ENCODE measurements around the gene CDK4. TPM values are rescaled to one million over a fixed set of nuclear protein-coding genes. Genes with fewer than 3 reads are reported as not detected.

The CDK4 gene
- total RNA-seq, 1 donor from 2014 or later = 120 TPM

DNA sequence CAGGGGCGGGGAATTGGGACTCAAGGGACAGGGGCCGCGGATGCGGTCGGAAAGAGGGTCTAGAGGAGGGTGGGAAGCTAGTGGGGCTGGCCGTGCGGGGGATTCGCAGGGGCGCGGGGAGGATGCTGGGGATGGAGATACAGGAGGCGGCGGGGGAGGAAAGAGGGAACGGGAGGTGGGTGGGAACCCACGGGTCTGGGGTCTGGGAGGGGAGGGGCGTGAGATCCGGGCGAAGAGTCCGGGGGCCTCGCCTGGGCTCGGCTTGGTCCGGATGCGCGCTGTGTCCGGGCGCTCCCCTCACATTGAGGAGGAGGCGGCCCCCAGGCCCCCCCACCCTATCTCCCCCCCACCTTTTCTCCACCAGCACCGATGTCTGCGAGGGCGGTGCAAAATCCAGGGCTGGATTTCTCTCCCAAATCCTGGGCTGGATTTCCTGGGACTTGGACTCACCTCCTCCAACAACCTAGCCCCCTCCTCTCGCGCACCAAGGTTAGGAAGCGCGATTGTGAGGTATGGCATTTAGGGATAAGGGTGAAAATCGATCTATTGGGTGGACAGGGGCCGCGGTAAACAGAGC lies 13.4 kb downstream of the CDK4 start, which contains the start of gene AGAP2:
Gene AGAP2 (minus strand): TSS at position 82 of the 577 bp plus-strand sequence. CDS start 496 bp downstream, outside the sequence.
- Mint-ChIP-seq H3K27ac (ENCODE audit: unreplicated experiment) (peak within 1 kb of the TSS; percentile 59), H3K36me3 (ENCODE audit: low read depth, unreplicated experiment) (peaks cover 24% of the 10 kb centered on the region), H3K27me3 (ENCODE audit: unreplicated experiment) (peaks cover 41% of the 10 kb centered on the region), H3K4me3 (ENCODE audit: unreplicated experiment) (peak within 1 kb of the TSS; percentile 75), H3K4me1 (ENCODE audit: unreplicated experiment) (peaks cover 36% of the 10 kb centered on the region), H3K9me3 (ENCODE audit: unreplicated experiment) (no peaks in the 10 kb centered on the region)
- TF ChIP-seq, protein P1, sequence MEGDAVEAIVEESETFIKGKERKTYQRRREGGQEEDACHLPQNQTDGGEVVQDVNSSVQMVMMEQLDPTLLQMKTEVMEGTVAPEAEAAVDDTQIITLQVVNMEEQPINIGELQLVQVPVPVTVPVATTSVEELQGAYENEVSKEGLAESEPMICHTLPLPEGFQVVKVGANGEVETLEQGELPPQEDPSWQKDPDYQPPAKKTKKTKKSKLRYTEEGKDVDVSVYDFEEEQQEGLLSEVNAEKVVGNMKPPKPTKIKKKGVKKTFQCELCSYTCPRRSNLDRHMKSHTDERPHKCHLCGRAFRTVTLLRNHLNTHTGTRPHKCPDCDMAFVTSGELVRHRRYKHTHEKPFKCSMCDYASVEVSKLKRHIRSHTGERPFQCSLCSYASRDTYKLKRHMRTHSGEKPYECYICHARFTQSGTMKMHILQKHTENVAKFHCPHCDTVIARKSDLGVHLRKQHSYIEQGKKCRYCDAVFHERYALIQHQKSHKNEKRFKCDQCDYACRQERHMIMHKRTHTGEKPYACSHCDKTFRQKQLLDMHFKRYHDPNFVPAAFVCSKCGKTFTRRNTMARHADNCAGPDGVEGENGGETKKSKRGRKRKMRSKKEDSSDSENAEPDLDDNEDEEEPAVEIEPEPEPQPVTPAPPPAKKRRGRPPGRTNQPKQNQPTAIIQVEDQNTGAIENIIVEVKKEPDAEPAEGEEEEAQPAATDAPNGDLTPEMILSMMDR (IDR thresholded peaks at IDR 0.05; ENCODE audit: unreplicated experiment) = no peak
- peak; percentile 41 for DNase-seq (ENCODE audit: low spot score)

DNA sequence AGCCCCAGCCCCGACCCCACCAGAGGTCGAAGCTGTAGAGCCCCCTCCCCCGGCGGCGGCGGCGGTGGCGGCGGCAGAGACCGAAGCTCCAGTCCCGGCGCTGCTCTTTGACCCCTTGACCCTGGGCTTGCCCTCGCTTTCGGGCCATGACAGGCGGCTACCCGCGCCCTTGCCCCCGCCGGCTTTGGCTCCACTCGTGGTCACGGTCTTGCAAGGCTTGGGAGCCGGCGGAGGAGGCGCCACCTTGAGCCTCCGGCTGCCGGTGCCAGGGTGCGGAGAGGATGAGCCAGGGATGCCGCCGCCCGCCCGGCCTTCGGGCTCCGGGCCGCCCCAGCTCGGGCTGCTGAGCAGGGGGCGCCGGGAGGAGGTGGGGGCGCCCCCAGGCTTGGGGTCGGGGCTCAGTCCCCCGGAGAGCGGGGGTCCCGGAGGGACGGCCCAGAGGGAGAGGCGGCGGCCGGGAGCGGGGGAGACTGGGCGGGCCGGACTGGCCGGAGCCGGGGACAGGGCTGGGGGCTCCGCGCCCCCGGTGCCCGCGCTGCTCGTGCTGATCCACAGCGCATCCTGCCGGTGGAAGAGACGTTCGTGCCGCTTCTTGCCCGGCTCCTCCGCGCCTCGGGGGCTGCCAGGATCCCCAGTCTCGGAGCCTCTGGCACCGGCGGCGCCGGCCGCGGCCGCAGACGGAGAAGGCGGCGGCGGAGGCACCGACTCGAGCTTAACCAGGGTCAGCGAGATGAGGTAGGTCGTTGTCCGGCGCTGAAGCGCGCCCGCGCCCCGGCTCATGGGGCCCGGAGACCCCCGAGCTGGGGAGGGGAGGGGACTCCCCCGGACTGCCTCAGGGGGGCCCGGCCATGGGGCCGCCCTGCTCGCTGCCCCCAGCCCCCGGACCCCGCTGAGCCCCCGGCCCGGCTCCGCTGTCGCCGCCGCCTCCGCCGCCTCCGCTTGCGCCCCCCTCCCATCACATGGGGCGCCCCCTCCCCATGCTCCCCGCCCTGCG lies 14.3 kb downstream of the CDK4 start:
- Mint-ChIP-seq H3K9me3 (ENCODE audit: unreplicated experiment) (no peaks in the 10 kb centered on the region), H3K27ac (ENCODE audit: unreplicated experiment) (no peak overlapping the region), H3K27me3 (ENCODE audit: unreplicated experiment) (peaks cover 41% of the 10 kb centered on the region), H3K4me3 (ENCODE audit: unreplicated experiment) (no peak overlapping the region), H3K4me1 (ENCODE audit: unreplicated experiment) (peaks cover 36% of the 10 kb centered on the region), H3K36me3 (ENCODE audit: low read depth, unreplicated experiment) (peaks cover 24% of the 10 kb centered on the region)
- DNase-seq (ENCODE audit: low spot score) = peak; percentile 48
- TF ChIP-seq, protein P1 (IDR thresholded peaks at IDR 0.05; ENCODE audit: unreplicated experiment) = no peak

DNA sequence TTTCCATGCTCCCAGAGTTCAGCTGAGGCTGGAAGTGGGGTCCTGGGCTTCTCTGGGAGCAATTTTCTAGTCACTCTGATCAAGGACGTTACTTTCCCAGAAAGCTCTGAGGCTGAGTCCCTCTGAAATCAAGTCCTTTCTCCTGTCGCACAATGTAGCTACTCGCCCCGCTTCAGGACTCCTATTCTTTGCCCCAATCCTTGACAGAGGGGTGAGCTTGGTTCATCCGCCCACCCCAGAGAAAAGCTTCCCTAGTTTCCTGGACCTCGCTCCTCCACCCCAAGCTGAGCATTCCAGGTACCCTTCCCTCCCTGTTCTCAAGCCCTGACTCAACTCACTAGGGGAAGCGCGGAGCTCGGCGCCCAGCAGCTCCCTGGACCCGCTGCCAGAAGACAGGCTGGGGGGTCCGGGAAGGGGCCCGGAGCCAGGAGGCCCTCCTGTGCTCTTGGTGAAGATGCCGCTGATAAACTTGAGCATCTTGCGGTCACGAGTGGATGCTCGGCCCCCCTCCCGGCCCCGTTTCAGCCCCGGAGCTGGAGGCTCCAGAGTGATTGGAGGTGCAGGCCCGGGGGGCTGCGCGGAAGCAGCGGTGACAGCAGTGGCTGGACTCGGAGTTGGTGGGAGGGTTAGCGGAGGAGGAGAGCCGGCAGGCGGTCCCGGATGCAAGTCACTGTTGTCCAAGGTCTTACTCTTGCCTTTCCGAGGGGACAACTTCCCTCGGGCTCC lies 15.2 kb downstream of the CDK4 start:
- Mint-ChIP-seq H3K36me3 (ENCODE audit: low read depth, unreplicated experiment) (peaks cover 28% of the 10 kb centered on the region), H3K27ac (ENCODE audit: unreplicated experiment) (peak overlapping the region; percentile 94), H3K4me3 (ENCODE audit: unreplicated experiment) (peak overlapping the region; percentile 90), H3K27me3 (ENCODE audit: unreplicated experiment) (peaks cover 38% of the 10 kb centered on the region), H3K4me1 (ENCODE audit: unreplicated experiment) (peaks cover 39% of the 10 kb centered on the region), H3K9me3 (ENCODE audit: unreplicated experiment) (no peaks in the 10 kb centered on the region)
- no peak for DNase-seq (ENCODE audit: low spot score)
- TF ChIP-seq, protein P1 (IDR thresholded peaks at IDR 0.05; ENCODE audit: unreplicated experiment) = no peak

DNA sequence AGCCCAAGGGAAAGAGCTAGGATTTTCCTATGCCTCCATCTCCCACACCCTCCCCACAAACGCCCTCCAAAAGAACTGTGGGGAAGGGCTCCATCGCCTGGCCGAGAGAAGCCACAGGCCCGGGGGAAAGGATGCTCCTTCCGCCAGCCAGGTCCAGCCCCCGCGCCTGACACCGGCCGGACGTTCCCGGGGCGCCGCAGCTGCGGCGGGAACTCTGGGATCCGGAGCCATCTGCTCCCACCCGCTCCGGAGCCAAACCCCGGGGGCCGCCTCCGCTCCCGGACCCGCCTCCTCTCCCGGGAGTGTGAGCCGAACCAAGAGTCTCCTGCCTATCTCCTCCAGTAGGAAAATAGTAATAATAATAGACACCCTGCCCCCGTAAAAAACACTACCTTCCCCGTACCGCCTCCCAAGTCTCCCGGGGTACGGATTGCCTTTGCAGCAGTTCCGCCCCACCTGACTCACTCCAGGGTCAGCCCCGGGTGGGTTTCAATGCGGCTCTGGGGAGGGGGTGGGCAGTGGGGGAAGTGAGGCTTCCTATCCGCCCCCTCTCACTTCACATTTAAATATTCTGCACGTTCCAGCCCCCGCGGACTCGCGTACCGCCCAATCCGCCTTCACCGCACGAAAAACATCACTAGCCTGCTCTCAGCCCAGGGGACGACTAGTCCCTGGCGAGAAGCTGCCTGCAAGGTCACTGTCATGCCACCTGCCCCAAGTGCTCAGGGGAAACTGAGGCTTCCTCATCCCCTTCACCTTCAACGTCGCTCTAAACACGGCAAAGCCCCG lies 16.0 kb downstream of the CDK4 start:
- H3K4me1 Mint-ChIP-seq (ENCODE audit: unreplicated experiment) = peaks cover 34% of the 10 kb centered on the region
- peaks cover 32% of the 10 kb centered on the region for H3K36me3 Mint-ChIP-seq (ENCODE audit: low read depth, unreplicated experiment)
- peak; percentile 61 for DNase-seq (ENCODE audit: low spot score)
- H3K27ac Mint-ChIP-seq (ENCODE audit: unreplicated experiment) = peak overlapping the region; percentile 94
- TF ChIP-seq, protein P1 (IDR thresholded peaks at IDR 0.05; ENCODE audit: unreplicated experiment) = no peak
- H3K27me3 Mint-ChIP-seq (ENCODE audit: unreplicated experiment) = peaks cover 34% of the 10 kb centered on the region
- peak overlapping the region; percentile 90 for H3K4me3 Mint-ChIP-seq (ENCODE audit: unreplicated experiment)
- no peaks in the 10 kb centered on the region for H3K9me3 Mint-ChIP-seq (ENCODE audit: unreplicated experiment)

Measured in endothelial cell (in vitro differentiated cells).